Epithelial cell of prostate (primary cell): Measurements from ENCODE around the gene DUOX2.

Experiments used
- DNase-seq: peaks from one replicate; pipeline ENCODE4 v3.0.0-alpha.2; 2011; ENCODE audit warnings: low read depth, low spot score
- H3K27ac ChIP-seq: fragments of 450-650 bp; 2 replicates; pipeline ENCODE4 v1.5.1; 2017; ENCODE audit warnings: mild to moderate bottlenecking

Gene DUOX2

GRCh38 chr15:45114076-45114750 lies at the start of gene DUOX2, which contains the start of gene DUOXA2:
Gene DUOX2, minus strand, starts transcription at chr15:45114172. Its CDS starts 761 bp downstream, at chr15:45113411.
Gene DUOXA2, plus strand, starts transcription at chr15:45114326. Its CDS starts 280 bp downstream, at chr15:45114606.
- no peak for DNase-seq
- no peak within 1 kb of the TSS for H3K27ac ChIP-seq

- no peak for DNase-seq
- peak overlapping the region; percentile 89 for H3K27ac ChIP-seq
These were observed 49.5 kb upstream of the DUOX2 start for GRCh38 chr15:45163508-45163856.

GRCh38 chr15:45162771-45163507 lies 49.0 kb upstream of the DUOX2 start:
- peak; percentile 80 for DNase-seq
- peak overlapping the region; percentile 89 for H3K27ac ChIP-seq

- DNase-seq, result no peak
- H3K27ac ChIP-seq, result peak overlapping the region; percentile 89
These were observed 47.7 kb upstream of the DUOX2 start for GRCh38 chr15:45161666-45162065.

- peak overlapping the region; percentile 78 for H3K27ac ChIP-seq
These were observed 44.0 kb upstream of the DUOX2 start for GRCh38 chr15:45157974-45158373.

GRCh38 chr15:45156744-45157455 lies 42.9 kb upstream of the DUOX2 start:
- peak; percentile 31 for DNase-seq
- H3K27ac ChIP-seq, result peak overlapping the region; percentile 78

More at GRCh38 chr15:45157974-45158373, 44.0 kb upstream of the DUOX2 start:
- peak; percentile 87 for DNase-seq

GRCh38 chr15:45155739-45156138 lies 41.8 kb upstream of the DUOX2 start:
- peak overlapping the region; percentile 21 for H3K27ac ChIP-seq
- DNase-seq, result no peak

- H3K27ac ChIP-seq, result no peak overlapping the region
- no peak for DNase-seq
These were observed 38.2 kb upstream of the DUOX2 start for GRCh38 chr15:45151998-45152828.

- H3K27ac ChIP-seq, result no peak overlapping the region
- no peak for DNase-seq
These were observed 37.0 kb upstream of the DUOX2 start for GRCh38 chr15:45150997-45151396.

- H3K27ac ChIP-seq, result no peak overlapping the region
- DNase-seq, result no peak
These were observed 36.5 kb upstream of the DUOX2 start for GRCh38 chr15:45150481-45150880.

GRCh38 chr15:45149060-45149459 lies 35.1 kb upstream of the DUOX2 start:
- peak overlapping the region; percentile 66 for H3K27ac ChIP-seq
- no peak for DNase-seq

- H3K27ac ChIP-seq, result peak overlapping the region; percentile 66
- DNase-seq, result no peak
These were observed 34.4 kb upstream of the DUOX2 start for GRCh38 chr15:45148076-45149059.

- peak overlapping the region; percentile 66 for H3K27ac ChIP-seq
- no peak for DNase-seq
These were observed 33.6 kb upstream of the DUOX2 start for GRCh38 chr15:45147606-45148005.

- DNase-seq, result peak; percentile 52
- H3K27ac ChIP-seq, result peak overlapping the region; percentile 66
These were observed 32.4 kb upstream of the DUOX2 start for GRCh38 chr15:45146405-45146804.

GRCh38 chr15:45144775-45145174 lies 30.8 kb upstream of the DUOX2 start:
- H3K27ac ChIP-seq, result peak overlapping the region; percentile 66
- no peak for DNase-seq

GRCh38 chr15:45143946-45144345 lies 30.0 kb upstream of the DUOX2 start:
- DNase-seq, result no peak

GRCh38 chr15:45143056-45143455 lies 29.1 kb upstream of the DUOX2 start:
- no peak for DNase-seq
- no peak overlapping the region for H3K27ac ChIP-seq

More at GRCh38 chr15:45143946-45144345, 30.0 kb upstream of the DUOX2 start:
- H3K27ac ChIP-seq, result no peak overlapping the region

- no peak overlapping the region for H3K27ac ChIP-seq
- DNase-seq, result no peak
These were observed 27.4 kb upstream of the DUOX2 start for GRCh38 chr15:45141386-45141785.
